Hepatocyte (in vitro differentiated cells): ENCODE results near the gene SRRM3. TPM values are rescaled to one million over a fixed set of nuclear protein-coding genes. Genes with fewer than 3 reads are reported as not detected.

Source experiments
- DNase-seq: peaks from one replicate; pipeline ENCODE4 v3.0.0-alpha.2; 2016; ENCODE audit warnings: low spot score
- H2AFZ ChIP-seq: fragments of 200-600 bp; sonication (generic); 2 replicates; pipeline ENCODE4 v1.6.0; 2016; ENCODE audit warnings: antibody characterized with exemption, mild to moderate bottlenecking
- H3K27ac ChIP-seq: fragments of 200-600 bp; sonication (generic); 2 replicates; pipeline ENCODE4 v1.5.1; 2016; ENCODE audit warnings: mild to moderate bottlenecking
- H3K27me3 ChIP-seq: fragments of 200-600 bp; sonication (generic); 2 replicates; pipeline ENCODE4 v1.6.1; 2016
- H3K36me3 ChIP-seq: fragments of 200-600 bp; sonication (generic); replicated peaks from 2 replicates; pipeline ENCODE4 v1.5.1; 2016; ENCODE audit warnings: low read depth; ENCODE audit not compliant: insufficient read depth
- H3K4me1 ChIP-seq: fragments of 200-600 bp; sonication (generic); 2 replicates; pipeline ENCODE4 v1.5.1; 2016; ENCODE audit warnings: mild to moderate bottlenecking, moderate library complexity; ENCODE audit not compliant: insufficient read depth
- H3K4me2 ChIP-seq: fragments of 200-600 bp; sonication (generic); 2 replicates; pipeline ENCODE4 v1.6.0; 2016
- H3K4me3 ChIP-seq: fragments of 200-600 bp; sonication (generic); 2 replicates; pipeline ENCODE4 v1.5.1; 2016; ENCODE audit warnings: mild to moderate bottlenecking
- H3K79me2 ChIP-seq: fragments of 200-600 bp; sonication (generic); 2 replicates; pipeline ENCODE4 v1.6.0; 2017; ENCODE audit warnings: mild to moderate bottlenecking
- H3K9me2 ChIP-seq: fragments of 200-600 bp; sonication (generic); replicated peaks from 2 replicates; pipeline ENCODE4 v1.6.0; 2017; ENCODE audit warnings: mild to moderate bottlenecking; ENCODE audit not compliant: insufficient read depth
- H3K9me3 ChIP-seq: fragments of 200-600 bp; sonication (generic); 2 replicates; pipeline ENCODE4 v1.5.1; 2016; ENCODE audit warnings: low read depth, mild to moderate bottlenecking
- H4K20me1 ChIP-seq: fragments of 200-600 bp; sonication (generic); 2 replicates; pipeline ENCODE4 v1.6.0; 2016; ENCODE audit warnings: mild to moderate bottlenecking; ENCODE audit not compliant: insufficient read depth, poor library complexity, severe bottlenecking
- EZH2 ChIP-seq: fragments of 200-600 bp; sonication (generic); IDR thresholded peaks from 2 replicates; pipeline ENCODE4 v1.6.1; 2016; ENCODE audit warnings: antibody characterized with exemption, mild to moderate bottlenecking, borderline replicate concordance
- EZH2phosphoT487 ChIP-seq: fragments of 200-600 bp; sonication (generic); IDR thresholded peaks from one replicate; pipeline ENCODE4 v1.6.1; 2018; ENCODE audit warnings: antibody characterized with exemption, mild to moderate bottlenecking, low read depth, moderate library complexity; ENCODE audit not compliant: unreplicated experiment, severe bottlenecking
- WGBS: methylation state at CpG from one replicate; pipeline ENCODE4 v1.1.6; 2016; ENCODE audit warnings: low lambda C conversion rate; ENCODE audit errors: missing lambda C conversion rate; 5-methylcytosine and 5-hydroxymethylcytosine counted together
- polyA plus RNA-seq: library from polyadenylated mRNA; unstranded; fragments of >200 nt; fragmentation: Nextera tagmentation; extraction: Ambion mirVana; gene quantifications from 2 replicates; pipeline ENCODE4 v1.2.1, GENCODE V29; 2016
- total RNA-seq: library from RNA; depleted of rRNA; stranded (reverse); fragments of >200 nt; gene quantifications from 2 replicates; pipeline ENCODE4 v1.2.3, GENCODE V29; 2014
- TF ChIP-seq, protein P1 (sequence below): fragments of 200-600 bp; sonication (generic); IDR thresholded peaks from 2 replicates; pipeline ENCODE4 v1.5.1; 2016; ENCODE audit warnings: antibody characterized with exemption, mild to moderate bottlenecking; ENCODE audit not compliant: poor library complexity

The SRRM3 gene
- total and polyA plus RNA-seq, 2 experiments from 2014 or later = 1.5 to 2.3 TPM

DNA sequence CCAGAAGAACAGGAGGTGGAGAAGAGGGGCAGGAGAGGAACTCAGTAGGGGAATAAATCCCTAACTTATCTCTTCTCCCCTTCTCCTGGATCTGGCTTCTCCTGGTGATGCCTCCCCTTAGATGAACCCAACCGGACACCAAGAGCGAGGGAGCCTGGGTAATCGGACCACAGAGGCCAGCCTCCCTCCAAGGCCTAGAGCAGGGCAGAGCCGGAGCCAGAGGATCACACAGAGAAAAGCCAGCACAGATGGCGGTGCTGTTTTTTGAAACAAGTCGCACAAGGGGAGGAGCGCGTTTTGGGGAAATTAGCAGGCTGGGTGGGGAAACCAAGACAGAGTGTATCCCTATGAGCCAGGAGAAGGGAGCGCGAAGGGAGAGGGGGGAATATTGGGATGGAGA is 4.9 kb upstream of the SRRM3 start:
- no peaks in the 10 kb centered on the region for H3K36me3 ChIP-seq
- TF ChIP-seq EZH2 (no peak), EZH2phosphoT487 (no peak)
- TF ChIP-seq, protein P1, sequence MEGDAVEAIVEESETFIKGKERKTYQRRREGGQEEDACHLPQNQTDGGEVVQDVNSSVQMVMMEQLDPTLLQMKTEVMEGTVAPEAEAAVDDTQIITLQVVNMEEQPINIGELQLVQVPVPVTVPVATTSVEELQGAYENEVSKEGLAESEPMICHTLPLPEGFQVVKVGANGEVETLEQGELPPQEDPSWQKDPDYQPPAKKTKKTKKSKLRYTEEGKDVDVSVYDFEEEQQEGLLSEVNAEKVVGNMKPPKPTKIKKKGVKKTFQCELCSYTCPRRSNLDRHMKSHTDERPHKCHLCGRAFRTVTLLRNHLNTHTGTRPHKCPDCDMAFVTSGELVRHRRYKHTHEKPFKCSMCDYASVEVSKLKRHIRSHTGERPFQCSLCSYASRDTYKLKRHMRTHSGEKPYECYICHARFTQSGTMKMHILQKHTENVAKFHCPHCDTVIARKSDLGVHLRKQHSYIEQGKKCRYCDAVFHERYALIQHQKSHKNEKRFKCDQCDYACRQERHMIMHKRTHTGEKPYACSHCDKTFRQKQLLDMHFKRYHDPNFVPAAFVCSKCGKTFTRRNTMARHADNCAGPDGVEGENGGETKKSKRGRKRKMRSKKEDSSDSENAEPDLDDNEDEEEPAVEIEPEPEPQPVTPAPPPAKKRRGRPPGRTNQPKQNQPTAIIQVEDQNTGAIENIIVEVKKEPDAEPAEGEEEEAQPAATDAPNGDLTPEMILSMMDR = no peak
- WGBS = 87% methylated on average over 6 of the region's 10 CpGs

DNA sequence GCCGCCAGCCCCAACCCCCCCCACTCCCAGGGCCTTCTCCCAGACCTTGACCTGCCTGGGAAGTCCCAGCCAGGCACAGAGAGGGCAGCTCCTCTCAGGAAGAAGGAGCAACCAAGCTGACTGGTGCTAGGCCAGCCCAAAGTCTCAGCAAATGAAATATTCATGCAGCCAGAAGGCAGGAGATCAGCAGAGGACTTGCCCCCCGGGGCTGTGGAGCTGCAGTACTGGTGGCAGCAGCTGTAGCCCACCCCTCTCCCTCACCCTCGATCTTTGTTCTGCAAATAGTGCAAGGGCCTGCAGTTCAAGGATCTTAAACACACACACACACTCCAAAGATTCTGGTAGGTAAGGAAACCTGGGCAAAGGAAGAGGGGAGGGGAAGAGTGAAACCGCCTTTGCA is 3.5 kb upstream of the SRRM3 start:
- WGBS = 39% methylated on average over 4 of the region's 4 CpGs
- Histone ChIP-seq H2AFZ (no peak overlapping the region), H3K27me3 (no peaks in the 10 kb centered on the region), H3K4me3 (no peak overlapping the region), H4K20me1 (no peaks in the 10 kb centered on the region), H3K4me1 (no peaks in the 10 kb centered on the region), H3K9me2 (no peaks in the 10 kb centered on the region), H3K36me3 (no peaks in the 10 kb centered on the region), H3K9me3 (no peaks in the 10 kb centered on the region), H3K4me2 (no peak overlapping the region), H3K79me2 (no peaks in the 10 kb centered on the region), H3K27ac (no peak overlapping the region)
- DNase-seq = no peak
- TF ChIP-seq, protein P1 = no peak
- no peak for TF ChIP-seq EZH2phosphoT487
- no peak for TF ChIP-seq EZH2

More for the DNA sequence above, 4.9 kb upstream of the SRRM3 start:
- no peak overlapping the region for H3K27ac ChIP-seq
- no peaks in the 10 kb centered on the region for H3K4me1 ChIP-seq
- no peaks in the 10 kb centered on the region for H3K9me2 ChIP-seq
- no peaks in the 10 kb centered on the region for H3K79me2 ChIP-seq
- no peak overlapping the region for H3K4me3 ChIP-seq
- H4K20me1 ChIP-seq = no peaks in the 10 kb centered on the region
- H3K27me3 ChIP-seq = no peaks in the 10 kb centered on the region
- no peak overlapping the region for H3K4me2 ChIP-seq
- no peaks in the 10 kb centered on the region for H3K9me3 ChIP-seq
- no peak for DNase-seq
- H2AFZ ChIP-seq = no peak overlapping the region

DNA sequence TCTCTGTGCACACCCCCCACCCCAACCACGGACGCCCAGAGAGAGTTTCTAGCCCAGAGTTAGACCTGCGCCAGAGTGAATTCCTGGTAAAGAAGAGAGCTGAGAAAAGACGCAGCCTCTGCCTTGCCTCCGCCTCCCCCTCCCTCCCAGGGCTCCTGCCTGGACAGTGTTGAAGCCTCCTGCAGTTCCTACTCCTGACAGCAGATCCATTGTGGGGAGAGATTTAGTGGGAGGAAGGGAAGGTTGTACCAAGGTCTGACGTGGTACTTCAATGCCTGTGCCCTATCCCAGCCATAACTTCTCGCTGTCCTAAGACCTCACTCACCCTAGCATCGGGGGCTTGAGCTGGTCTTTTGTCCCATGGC is 952 bp downstream of the SRRM3 start:
- no peaks in the 10 kb centered on the region for H3K4me1 ChIP-seq
- H3K4me2 ChIP-seq = no peak overlapping the region

More for the DNA sequence above, 952 bp downstream of the SRRM3 start:
- TF ChIP-seq EZH2 (no peak), EZH2phosphoT487 (no peak)
- TF ChIP-seq, protein P1 = no peak
- no peaks in the 10 kb centered on the region for H3K27me3 ChIP-seq
- H4K20me1 ChIP-seq = no peaks in the 10 kb centered on the region
- DNase-seq = no peak
- no peaks in the 10 kb centered on the region for H3K9me3 ChIP-seq
- WGBS = 50% methylated on average over 8 of the region's 8 CpGs
- no peaks in the 10 kb centered on the region for H3K36me3 ChIP-seq
- no peaks in the 10 kb centered on the region for H3K9me2 ChIP-seq
- no peak overlapping the region for H2AFZ ChIP-seq
- H3K27ac ChIP-seq = no peak overlapping the region
- H3K4me3 ChIP-seq = no peak overlapping the region
- no peaks in the 10 kb centered on the region for H3K79me2 ChIP-seq
